Measurements from ENCODE around the gene SMC6. TPM values are rescaled to one million over a fixed set of nuclear protein-coding genes. Genes with fewer than 3 reads are reported as not detected.

Gene SMC6
- total RNA-seq, 6 experiments from 2014 or later: 8.1 to 14.4 (median 10.2) TPM

- no peaks in the 10 kb centered on the region for H3K4me1 ChIP-seq
- H3K36me3 ChIP-seq: no peaks in the 10 kb centered on the region
- no peak for DNase-seq
- TF ChIP-seq CTCF (IDR thresholded peaks at IDR 0.05) (no peak), POLR2A (IDR thresholded peaks at IDR 0.05) (no peak)
- 80% methylated on average over 2 of the region's 3 CpGs for WGBS (ENCODE audit: insufficient coverage, low coverage, low lambda C conversion rate, missing lambda C conversion rate)
- intact Hi-C loops (cut with DNase I): no loop called here
- H3K4me3 ChIP-seq: no peak overlapping the region
- H3K9me3 ChIP-seq: peaks cover 0 to 6% (median 0%) of the 10 kb centered on the region in 4 donors
- H3K27me3 ChIP-seq: no peaks in the 10 kb centered on the region
- no peak overlapping the region for H3K27ac ChIP-seq
- no peak for ATAC-seq
These were observed 126.6 kb downstream of the SMC6 start for GRCh38 chr2:17626986-17627385.

- no peak for TF ChIP-seq CTCF (IDR thresholded peaks at IDR 0.05)
- TF ChIP-seq POLR2A (IDR thresholded peaks at IDR 0.05): no peak
- ATAC-seq (no peak), DNase-seq (no peak)
- H3K36me3 ChIP-seq: no peaks in the 10 kb centered on the region
- 100% methylated on average over 3 of the region's 3 CpGs for WGBS (ENCODE audit: insufficient coverage, low coverage, low lambda C conversion rate, missing lambda C conversion rate)
- H3K4me3 ChIP-seq: no peak overlapping the region
- intact Hi-C loops (cut with DNase I): no loop called here
- no peaks in the 10 kb centered on the region for H3K27me3 ChIP-seq
- H3K27ac ChIP-seq: no peak overlapping the region
- peaks cover 0 to 6% (median 0%) of the 10 kb centered on the region in 4 donors for H3K9me3 ChIP-seq
- no peaks in the 10 kb centered on the region for H3K4me1 ChIP-seq
These were observed 128.2 kb downstream of the SMC6 start for GRCh38 chr2:17625446-17625845.

GRCh38 chr2:17621781-17622180 is 131.8 kb downstream of the SMC6 start:
- WGBS (ENCODE audit: insufficient coverage, low coverage, low lambda C conversion rate, missing lambda C conversion rate): no CpG with 5 or more reads among the region's 2 CpGs
- H3K9me3 ChIP-seq: no peaks in the 10 kb centered on the region
- no peaks in the 10 kb centered on the region for H3K27me3 ChIP-seq
- no peaks in the 10 kb centered on the region for H3K4me1 ChIP-seq
- H3K36me3 ChIP-seq: no peaks in the 10 kb centered on the region
- no peak overlapping the region for H3K4me3 ChIP-seq
- TF ChIP-seq CTCF (IDR thresholded peaks at IDR 0.05): no peak
- intact Hi-C loops (cut with DNase I): no loop called here
- H3K27ac ChIP-seq: no peak overlapping the region
- no peak for ATAC-seq
- DNase-seq: no peak

GRCh38 chr2:17620841-17621240 is 132.8 kb downstream of the SMC6 start:
- DNase-seq: no peak
- Histone ChIP-seq H3K27me3 (no peaks in the 10 kb centered on the region), H3K27ac (no peak overlapping the region), H3K4me3 (no peak overlapping the region), H3K36me3 (no peaks in the 10 kb centered on the region), H3K4me1 (no peaks in the 10 kb centered on the region), H3K9me3 (no peaks in the 10 kb centered on the region)
- no peak for ATAC-seq
- TF ChIP-seq POLR2A (IDR thresholded peaks at IDR 0.05) (no peak), CTCF (IDR thresholded peaks at IDR 0.05) (no peak)
- intact Hi-C loops (cut with DNase I): no loop called here

- WGBS (ENCODE audit: insufficient coverage, low coverage, low lambda C conversion rate, missing lambda C conversion rate): 83% methylated on average over 1 of the region's 6 CpGs
- Histone ChIP-seq H3K4me1 (no peaks in the 10 kb centered on the region), H3K27me3 (no peaks in the 10 kb centered on the region), H3K4me3 (no peak overlapping the region), H3K9me3 (no peaks in the 10 kb centered on the region), H3K36me3 (no peaks in the 10 kb centered on the region), H3K27ac (no peak overlapping the region)
- ATAC-seq: no peak
- DNase-seq: no peak
- no peak for TF ChIP-seq CTCF (IDR thresholded peaks at IDR 0.05)
- TF ChIP-seq POLR2A (IDR thresholded peaks at IDR 0.05): no peak
- intact Hi-C loops (cut with DNase I): no loop called here
These were observed 133.3 kb downstream of the SMC6 start for GRCh38 chr2:17620280-17620679.
